Nephron progenitor cell (in vitro differentiated cells): ENCODE data around the gene MACROD2.

Experiments used
- DNase-seq: peaks from one replicate; pipeline ENCODE4 v3.0.0; 2021
- H3K27ac Mint-ChIP-seq: 2 replicates; pipeline ENCODE4 v1.8.0; 2021; ENCODE audit warnings: mild to moderate bottlenecking, moderate library complexity, mixed read lengths
- H3K27me3 Mint-ChIP-seq: 2 replicates; pipeline ENCODE4 v1.8.0; 2021; ENCODE audit warnings: mild to moderate bottlenecking, low read depth, mixed read lengths; ENCODE audit not compliant: poor library complexity
- H3K36me3 Mint-ChIP-seq: 2 replicates; pipeline ENCODE4 v1.8.0; 2021; ENCODE audit warnings: low read depth, mixed read lengths
- H3K4me1 Mint-ChIP-seq: 2 replicates; pipeline ENCODE4 v1.8.0; 2021; ENCODE audit warnings: mixed read lengths
- H3K4me3 Mint-ChIP-seq: 2 replicates; pipeline ENCODE4 v1.8.0; 2021; ENCODE audit warnings: mild to moderate bottlenecking, moderate library complexity, mixed read lengths
- H3K9me3 Mint-ChIP-seq: 2 replicates; pipeline ENCODE4 v1.8.0; 2021; ENCODE audit warnings: mild to moderate bottlenecking, moderate library complexity, mixed read lengths
- TF ChIP-seq, protein P1 (sequence below): fragments of 200-600 bp; sonication (generic); IDR thresholded peaks from 2 replicates; pipeline ENCODE4 v1.5.0; 2021; ENCODE audit warnings: antibody characterized with exemption

Gene MACROD2

DNA sequence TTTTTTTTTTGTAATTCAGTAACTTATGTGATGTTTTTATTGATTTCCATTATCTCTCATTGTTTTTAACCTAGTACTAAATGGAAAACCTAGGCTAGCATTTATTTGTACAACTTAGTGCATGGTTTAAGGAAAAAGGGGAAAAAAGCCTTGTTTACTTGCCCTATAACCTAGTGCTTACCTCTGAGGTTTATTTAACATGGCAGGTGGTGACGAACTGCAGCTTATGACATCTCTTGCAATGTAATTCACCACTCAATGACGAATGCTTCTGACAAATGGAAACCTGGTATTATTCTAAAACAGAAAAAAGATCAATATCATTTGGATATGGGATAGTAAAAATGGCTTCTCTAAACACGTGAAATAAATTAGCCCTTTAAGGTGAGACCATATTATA lies 960.7 kb downstream of the MACROD2 start:
- TF ChIP-seq, protein P1, sequence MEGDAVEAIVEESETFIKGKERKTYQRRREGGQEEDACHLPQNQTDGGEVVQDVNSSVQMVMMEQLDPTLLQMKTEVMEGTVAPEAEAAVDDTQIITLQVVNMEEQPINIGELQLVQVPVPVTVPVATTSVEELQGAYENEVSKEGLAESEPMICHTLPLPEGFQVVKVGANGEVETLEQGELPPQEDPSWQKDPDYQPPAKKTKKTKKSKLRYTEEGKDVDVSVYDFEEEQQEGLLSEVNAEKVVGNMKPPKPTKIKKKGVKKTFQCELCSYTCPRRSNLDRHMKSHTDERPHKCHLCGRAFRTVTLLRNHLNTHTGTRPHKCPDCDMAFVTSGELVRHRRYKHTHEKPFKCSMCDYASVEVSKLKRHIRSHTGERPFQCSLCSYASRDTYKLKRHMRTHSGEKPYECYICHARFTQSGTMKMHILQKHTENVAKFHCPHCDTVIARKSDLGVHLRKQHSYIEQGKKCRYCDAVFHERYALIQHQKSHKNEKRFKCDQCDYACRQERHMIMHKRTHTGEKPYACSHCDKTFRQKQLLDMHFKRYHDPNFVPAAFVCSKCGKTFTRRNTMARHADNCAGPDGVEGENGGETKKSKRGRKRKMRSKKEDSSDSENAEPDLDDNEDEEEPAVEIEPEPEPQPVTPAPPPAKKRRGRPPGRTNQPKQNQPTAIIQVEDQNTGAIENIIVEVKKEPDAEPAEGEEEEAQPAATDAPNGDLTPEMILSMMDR, result no peak
- H3K9me3 Mint-ChIP-seq, result no peaks in the 10 kb centered on the region
- no peak overlapping the region for H3K4me3 Mint-ChIP-seq
- DNase-seq, result no peak
- peaks cover 33% of the 10 kb centered on the region for H3K4me1 Mint-ChIP-seq
- no peaks in the 10 kb centered on the region for H3K36me3 Mint-ChIP-seq
- no peaks in the 10 kb centered on the region for H3K27me3 Mint-ChIP-seq
- no peak overlapping the region for H3K27ac Mint-ChIP-seq

- Mint-ChIP-seq H3K27me3 (no peaks in the 10 kb centered on the region), H3K9me3 (no peaks in the 10 kb centered on the region), H3K4me3 (no peak overlapping the region), H3K27ac (no peak overlapping the region), H3K36me3 (no peaks in the 10 kb centered on the region), H3K4me1 (peaks cover 30% of the 10 kb centered on the region)
- TF ChIP-seq, protein P1, result no peak
- DNase-seq, result no peak
Observed at GRCh38 chr20:14956538-14956937, 961.2 kb downstream of the MACROD2 start.

DNA sequence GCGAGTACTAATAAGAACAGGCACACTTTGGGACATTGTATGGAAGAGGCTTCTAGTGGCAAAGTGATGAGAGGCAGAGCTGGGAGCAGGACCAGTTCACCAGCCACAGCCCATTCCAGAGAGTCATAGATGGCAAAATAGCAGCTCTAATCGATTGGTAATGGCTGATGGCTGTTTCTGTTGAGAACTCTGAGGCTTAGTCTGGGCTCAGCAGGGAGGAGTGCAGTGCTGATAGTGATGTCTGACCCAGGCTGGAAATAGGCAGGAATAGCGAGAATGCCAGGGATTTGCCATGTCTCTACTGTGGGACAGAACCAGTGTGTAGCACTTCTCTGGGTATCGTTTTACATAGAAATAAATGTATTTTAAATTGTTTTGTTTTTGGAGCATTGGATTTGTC lies 962.1 kb downstream of the MACROD2 start:
- DNase-seq, result no peak
- TF ChIP-seq, protein P1, result no peak
- Mint-ChIP-seq H3K4me1 (peaks cover 24% of the 10 kb centered on the region), H3K27me3 (peaks cover 4% of the 10 kb centered on the region), H3K9me3 (no peaks in the 10 kb centered on the region), H3K27ac (peak overlapping the region; percentile 84), H3K36me3 (no peaks in the 10 kb centered on the region), H3K4me3 (no peak overlapping the region)

DNA sequence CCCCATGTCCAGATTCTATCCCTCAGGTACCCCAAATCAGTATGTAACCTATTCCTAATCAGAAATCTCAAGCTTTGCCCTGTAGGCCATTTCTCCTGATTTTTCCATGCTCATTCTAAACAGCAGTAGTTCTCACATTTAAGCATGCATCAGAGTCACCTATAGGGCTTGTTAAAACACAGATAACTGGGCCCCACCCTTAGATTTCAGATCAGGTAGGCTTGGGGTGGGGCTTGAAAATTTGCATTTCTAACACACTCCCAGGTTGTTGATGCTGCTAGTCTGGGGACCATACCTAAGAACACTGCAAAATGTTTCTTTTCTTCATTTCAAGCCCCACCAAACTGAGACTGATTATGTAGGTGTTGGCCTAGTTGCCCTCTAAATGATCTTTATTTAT lies 963.3 kb downstream of the MACROD2 start:
- DNase-seq, result no peak
- H3K36me3 Mint-ChIP-seq, result no peaks in the 10 kb centered on the region
- H3K4me3 Mint-ChIP-seq, result no peak overlapping the region
- H3K9me3 Mint-ChIP-seq, result no peaks in the 10 kb centered on the region
- TF ChIP-seq, protein P1, result no peak
- H3K4me1 Mint-ChIP-seq, result peaks cover 24% of the 10 kb centered on the region
- peaks cover 8% of the 10 kb centered on the region for H3K27me3 Mint-ChIP-seq
- H3K27ac Mint-ChIP-seq, result no peak overlapping the region

- Mint-ChIP-seq H3K27ac (no peak overlapping the region), H3K4me3 (no peak overlapping the region), H3K36me3 (no peaks in the 10 kb centered on the region), H3K4me1 (peaks cover 24% of the 10 kb centered on the region), H3K9me3 (no peaks in the 10 kb centered on the region), H3K27me3 (peaks cover 8% of the 10 kb centered on the region)
- TF ChIP-seq, protein P1, result no peak
- DNase-seq, result no peak
Observed at GRCh38 chr20:14959506-14960475, 964.5 kb downstream of the MACROD2 start.

DNA sequence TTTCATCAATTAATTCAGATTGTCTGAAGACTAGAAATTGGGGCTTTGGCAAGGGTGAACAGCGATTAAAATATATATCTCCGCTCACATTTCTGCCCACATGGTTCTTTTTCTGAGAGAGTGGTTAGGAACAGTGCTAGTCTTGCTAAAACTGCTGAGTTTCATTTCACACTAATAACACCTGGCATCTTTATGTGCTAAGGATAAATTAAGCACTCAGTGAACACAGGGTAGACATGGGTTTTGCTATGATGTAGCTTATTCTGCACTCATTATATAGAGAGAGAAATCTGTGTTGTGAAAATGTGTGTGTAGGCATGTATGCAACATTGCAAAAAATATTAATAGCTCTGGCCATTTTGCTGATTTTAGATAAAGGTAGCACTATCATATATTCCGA lies 965.5 kb downstream of the MACROD2 start:
- no peaks in the 10 kb centered on the region for H3K9me3 Mint-ChIP-seq
- H3K4me3 Mint-ChIP-seq, result no peak overlapping the region
- H3K27me3 Mint-ChIP-seq, result peaks cover 8% of the 10 kb centered on the region
- no peak overlapping the region for H3K27ac Mint-ChIP-seq
- peaks cover 16% of the 10 kb centered on the region for H3K4me1 Mint-ChIP-seq
- H3K36me3 Mint-ChIP-seq, result no peaks in the 10 kb centered on the region
- DNase-seq, result no peak
- TF ChIP-seq, protein P1, result no peak
